Measurements from ENCODE around the gene KLF11.

- TF ChIP-seq EZH2phosphoT487 (IDR thresholded peaks at IDR 0.05; ENCODE audit: borderline replicate concordance, low read depth) (no peak), MXI1 (IDR thresholded peaks at IDR 0.05; ENCODE audit: low read depth, low read length) (no peak), CTCF (IDR thresholded peaks at IDR 0.05) (no peak), TEAD4 (IDR thresholded peaks at IDR 0.05; ENCODE audit: borderline replicate concordance, insufficient read depth) (no peak)
These were observed 16.3 kb upstream of the KLF11 start for GRCh38 chr2:10026940-10027569.
